NCI-H1694 treated with DMSO at 0.1 percent for 48 hours (cell line): ENCODE data around the gene POTEC.
"Not testable (repeated sequence)": the region's sequence is repeated elsewhere in the genome, so short reads cannot be mapped to it uniquely, and the experiment has no call there.

Experiments
- DNase-seq: peaks from one replicate; lab custom pipeline; 2025; lab: John Stamatoyannopoulos, UW

The POTEC gene

GRCh38 chr18:14543446-14543964 lies at the start of gene POTEC:
POTEC (minus strand) TSS chr18:14543600; CDS start chr18:14543146, 454 bp downstream.
- DNase-seq = not testable (repeated sequence)

GRCh38 chr18:14577971-14578370 lies 34.6 kb upstream of the POTEC start:
- no peak for DNase-seq

DNA sequence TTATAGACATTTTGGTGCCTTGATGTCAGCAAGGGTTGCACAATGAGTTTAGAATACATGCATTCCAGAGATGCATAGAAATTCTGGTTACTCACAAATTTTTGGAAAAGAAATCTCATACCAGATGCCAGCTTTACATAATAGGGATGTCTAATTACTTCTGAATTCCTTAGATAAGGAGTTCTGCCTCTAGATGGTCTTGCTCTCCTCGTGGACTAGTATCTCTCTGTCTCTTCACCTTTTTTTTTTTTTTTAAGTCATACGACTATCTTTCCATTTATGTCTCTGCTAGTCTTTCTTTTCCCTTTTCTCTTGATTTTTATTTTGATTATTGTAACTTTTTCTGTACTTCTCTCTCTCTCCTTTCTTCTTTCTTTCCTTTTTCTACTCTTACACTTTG lies 16.1 kb upstream of the POTEC start:
- DNase-seq = not testable (repeated sequence)

DNA sequence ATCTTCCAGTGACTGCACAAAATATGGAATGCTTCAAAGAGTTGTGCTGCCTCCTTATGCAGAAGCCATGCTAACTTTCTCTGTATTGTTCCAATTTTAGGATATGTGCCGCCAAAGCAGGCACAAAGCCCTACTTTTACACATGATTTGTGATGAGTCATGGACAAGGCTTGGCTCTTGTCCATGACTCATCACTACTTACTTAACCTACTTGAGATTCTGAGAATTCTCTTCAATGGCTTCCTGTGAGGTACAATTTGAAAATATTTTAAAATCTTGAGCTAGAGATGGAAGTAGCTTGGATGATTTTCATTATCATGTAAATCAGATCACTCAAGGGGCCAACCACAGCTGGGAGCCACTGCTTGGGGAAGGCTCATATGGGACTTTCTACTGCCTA lies 11.7 kb downstream of the POTEC start:
- DNase-seq = not testable (repeated sequence)

GRCh38 chr18:14510707-14511106 lies 32.7 kb downstream of the POTEC start:
- DNase-seq = not testable (repeated sequence)

- not testable (repeated sequence) for DNase-seq
These were observed 39.7 kb downstream of the POTEC start for GRCh38 chr18:14503691-14504090.

DNA sequence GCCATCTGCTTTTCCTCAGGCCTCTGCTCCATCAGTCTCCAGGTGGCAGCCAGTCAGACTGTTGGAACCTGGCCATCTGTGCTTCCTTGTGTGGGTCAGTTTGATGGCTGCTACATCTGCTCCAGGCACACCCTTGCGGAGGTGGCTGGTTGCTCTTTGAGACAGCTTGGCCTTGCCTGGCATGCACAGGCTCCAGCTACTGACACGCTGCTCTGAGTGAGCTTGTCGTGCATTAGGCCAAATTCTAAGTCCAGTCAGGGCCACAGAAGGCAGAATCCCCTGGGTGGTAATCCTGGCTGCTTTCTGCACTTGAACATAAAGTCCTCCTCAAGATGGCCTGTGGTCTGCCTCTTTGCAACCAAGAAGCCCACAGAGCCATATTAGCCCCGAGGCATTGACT lies 41.5 kb downstream of the POTEC start:
- not testable (repeated sequence) for DNase-seq

- not testable (repeated sequence) for DNase-seq
These were observed 54.0 kb downstream of the POTEC start for GRCh38 chr18:14489256-14490014.

- DNase-seq = not testable (repeated sequence)
These were observed 54.6 kb downstream of the POTEC start for GRCh38 chr18:14488789-14489188.

- not testable (repeated sequence) for DNase-seq
These were observed 56.3 kb downstream of the POTEC start for GRCh38 chr18:14486926-14487580.

DNA sequence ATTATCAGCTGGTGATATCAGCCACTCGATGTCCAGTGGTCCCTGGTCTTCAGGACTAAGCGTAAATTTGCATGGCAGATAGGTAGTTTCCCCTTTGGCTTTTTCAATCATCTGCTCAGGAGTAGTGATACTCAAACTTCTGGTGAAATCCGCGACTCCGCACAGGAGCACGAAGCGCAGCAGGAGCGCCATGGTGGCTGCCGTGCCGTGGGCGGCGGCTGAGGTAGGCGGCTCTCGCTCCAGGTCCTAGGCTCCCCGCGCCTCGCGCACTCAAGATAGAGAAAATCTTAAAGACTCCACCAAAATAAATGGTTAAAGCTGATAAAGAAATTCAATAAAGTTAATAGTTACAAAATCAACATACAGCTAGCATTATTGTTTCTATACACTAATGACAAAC lies 64.3 kb downstream of the POTEC start:
- DNase-seq = not testable (repeated sequence)

GRCh38 chr18:14475520-14475919 lies 67.9 kb downstream of the POTEC start:
- not testable (repeated sequence) for DNase-seq

DNA sequence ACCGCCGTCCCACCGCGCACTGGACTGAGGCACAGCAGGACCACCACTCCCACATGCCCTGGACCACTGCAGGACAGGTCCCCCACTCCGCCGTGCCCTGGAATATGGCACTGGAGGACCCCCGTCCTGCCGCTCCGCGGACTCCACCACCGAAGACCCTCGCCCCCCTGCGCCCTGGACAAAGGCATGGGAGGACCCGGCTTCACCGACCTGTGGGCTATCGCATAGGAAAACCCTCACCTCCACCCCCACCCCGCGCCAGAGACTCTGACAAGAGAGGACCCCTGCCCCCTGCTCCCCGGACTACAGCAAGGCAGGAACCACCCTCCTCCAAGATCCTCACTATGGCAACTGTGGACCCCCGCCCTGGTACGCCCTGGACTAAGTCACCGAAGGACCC lies 68.6 kb downstream of the POTEC start:
- not testable (repeated sequence) for DNase-seq

GRCh38 chr18:14474007-14474720 lies 69.2 kb downstream of the POTEC start:
- DNase-seq = not testable (repeated sequence)

DNA sequence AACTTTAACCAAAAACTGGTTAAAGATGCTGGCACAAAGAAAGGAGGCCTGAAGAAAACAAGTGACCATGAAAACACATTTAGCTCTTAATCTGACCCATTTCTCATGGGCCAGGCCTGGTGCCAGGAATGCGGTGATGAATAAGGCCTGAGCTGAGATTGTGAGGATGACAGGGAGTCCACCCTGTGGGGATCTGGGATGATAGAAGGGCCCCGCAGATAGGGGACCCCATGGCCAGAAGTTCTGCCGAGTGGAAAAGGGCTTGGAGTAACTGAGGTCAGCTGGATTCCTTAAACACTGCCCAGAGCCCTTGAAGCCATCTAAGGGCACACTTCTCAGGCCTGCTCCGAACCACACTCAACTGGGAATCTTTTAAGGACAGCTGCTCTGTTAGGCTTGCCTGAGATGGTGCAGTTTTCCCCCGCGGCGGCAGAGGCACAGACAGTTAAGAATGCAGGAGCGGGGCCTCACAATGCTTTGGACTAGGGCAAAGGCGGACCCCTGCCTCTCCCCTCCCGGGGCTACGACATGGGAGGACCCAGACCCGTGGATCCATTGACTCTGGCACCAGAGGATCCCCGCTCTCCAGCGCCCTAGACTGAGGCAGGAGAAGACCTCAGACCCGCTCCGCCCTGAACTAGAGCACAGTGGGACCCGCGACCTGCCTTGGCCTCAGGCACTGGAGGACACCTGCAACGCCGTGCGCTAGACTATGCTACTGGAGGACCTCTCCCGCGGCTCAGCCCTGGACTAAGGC lies 70.0 kb downstream of the POTEC start:
- DNase-seq = not testable (repeated sequence)

DNA sequence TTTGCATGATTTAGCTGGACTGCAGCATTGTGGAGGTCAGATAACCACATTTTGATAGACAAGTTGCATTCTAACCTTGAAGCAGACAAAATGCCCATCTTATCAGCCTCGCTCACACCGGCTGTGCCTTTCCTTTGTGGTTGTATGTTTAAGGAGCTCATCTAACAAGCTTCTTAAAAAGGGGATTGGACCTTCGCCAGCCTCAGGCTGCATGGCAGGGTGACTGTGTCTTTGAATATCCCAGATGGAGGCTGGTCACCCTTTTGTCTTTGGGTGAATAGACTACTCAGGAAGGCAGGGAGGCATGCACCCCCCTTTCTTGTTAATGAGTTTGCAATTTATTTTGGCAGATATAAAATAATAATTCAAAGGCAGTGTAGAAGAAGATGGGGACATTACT lies 72.1 kb downstream of the POTEC start:
- not testable (repeated sequence) for DNase-seq

GRCh38 chr18:14470446-14470845 lies 73.0 kb downstream of the POTEC start:
- not testable (repeated sequence) for DNase-seq

DNA sequence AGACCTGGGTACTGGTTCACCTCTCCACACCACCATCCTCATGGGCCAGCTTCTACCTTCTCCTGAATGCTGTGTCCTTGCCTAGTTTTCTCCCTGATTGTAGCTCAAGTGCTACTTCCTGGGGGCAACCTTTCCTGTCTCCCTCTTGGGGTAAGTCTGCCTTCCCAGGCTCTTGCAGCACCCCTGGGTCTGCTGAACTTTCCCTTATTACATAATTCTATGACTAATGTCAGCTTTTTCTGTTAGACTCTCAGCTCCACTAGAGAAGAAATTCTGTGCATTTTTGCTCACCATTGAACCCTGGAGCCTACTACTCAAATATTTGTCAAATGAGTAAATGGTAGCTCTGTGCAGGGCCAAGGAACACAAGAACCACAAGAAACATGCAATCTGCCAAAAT lies 73.4 kb downstream of the POTEC start:
- not testable (repeated sequence) for DNase-seq

DNA sequence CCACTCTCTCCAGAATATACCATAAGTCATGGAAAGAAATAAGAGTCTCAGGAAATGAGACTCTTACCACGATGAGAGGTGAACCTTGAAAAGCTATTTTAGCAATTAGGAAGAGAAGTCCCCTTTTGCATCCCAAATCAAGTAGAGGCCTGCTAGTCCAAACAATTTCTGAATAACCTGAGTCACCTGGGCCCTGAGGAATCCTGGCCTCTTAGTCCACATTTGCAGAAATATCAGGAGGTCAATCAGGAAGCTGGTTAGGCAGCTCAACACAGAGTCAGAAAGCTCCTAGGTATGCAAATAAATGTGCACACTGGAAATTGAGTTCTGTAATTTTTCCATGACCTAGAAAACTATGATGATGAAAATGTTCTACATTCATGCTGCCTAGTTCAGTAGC lies 77.4 kb downstream of the POTEC start:
- DNase-seq = not testable (repeated sequence)
